NCI-H146 (cell line): ENCODE measurements around the gene GSS.

Experiments used
- DNase-seq: peaks from one replicate; lab custom pipeline; 2025; lab: John Stamatoyannopoulos, UW

GSS gene

GRCh38 chr20:34946661-34947060 lies 8.9 kb downstream of the GSS start:
- no peak for DNase-seq

- no peak for DNase-seq
Measured at GRCh38 chr20:34945315-34946077, 10.1 kb downstream of the GSS start.

- no peak for DNase-seq
Measured at GRCh38 chr20:34943808-34944567, 11.6 kb downstream of the GSS start.

GRCh38 chr20:34942301-34942700 lies 13.3 kb downstream of the GSS start:
- no peak for DNase-seq

- DNase-seq: no peak
Measured at GRCh38 chr20:34941226-34941625, 14.4 kb downstream of the GSS start.

- no peak for DNase-seq
Measured at GRCh38 chr20:34940081-34940481, 15.5 kb downstream of the GSS start.

GRCh38 chr20:34938466-34939163 lies 17.0 kb downstream of the GSS start:
- no peak for DNase-seq

GRCh38 chr20:34931771-34932170 lies 23.8 kb downstream of the GSS start:
- DNase-seq: no peak

GRCh38 chr20:34928411-34928810 lies 27.2 kb downstream of the GSS start:
- no peak for DNase-seq

GRCh38 chr20:34927736-34928135 lies 27.9 kb downstream of the GSS start:
- DNase-seq: no peak

- DNase-seq: no peak
Measured at GRCh38 chr20:34926581-34926980, 29.0 kb downstream of the GSS start.

- DNase-seq: no peak
Measured at GRCh38 chr20:34925981-34926380, 29.6 kb downstream of the GSS start.

- DNase-seq: no peak
Measured at GRCh38 chr20:34925341-34925740, 30.3 kb downstream of the GSS start.

GRCh38 chr20:34923414-34923813 lies 32.2 kb downstream of the GSS start:
- no peak for DNase-seq

GRCh38 chr20:34922654-34923381 lies 32.8 kb downstream of the GSS start:
- DNase-seq: no peak

- no peak for DNase-seq
Measured at GRCh38 chr20:34921436-34921835, 34.2 kb downstream of the GSS start.

- no peak for DNase-seq
Measured at GRCh38 chr20:34920055-34920454, 35.6 kb downstream of the GSS start.

GRCh38 chr20:34916774-34917354 lies 38.7 kb downstream of the GSS start:
- DNase-seq: peak; percentile 37

- no peak for DNase-seq
Measured at GRCh38 chr20:34915749-34916455, 39.7 kb downstream of the GSS start.

GRCh38 chr20:34915131-34915530 lies 40.5 kb downstream of the GSS start:
- no peak for DNase-seq
